IPS-NIHi7 (cell line): ENCODE results near the gene AFM.
"Not testable (repeated sequence)": the region's sequence is repeated elsewhere in the genome, so short reads cannot be mapped to it uniquely, and the experiment has no call there.

Experiments
- DNase-seq: peaks from one replicate; pipeline ENCODE4 v3.0.0; 2012; ENCODE audit warnings: mixed read lengths; ENCODE audit errors: extremely low spot score

Gene AFM

DNA sequence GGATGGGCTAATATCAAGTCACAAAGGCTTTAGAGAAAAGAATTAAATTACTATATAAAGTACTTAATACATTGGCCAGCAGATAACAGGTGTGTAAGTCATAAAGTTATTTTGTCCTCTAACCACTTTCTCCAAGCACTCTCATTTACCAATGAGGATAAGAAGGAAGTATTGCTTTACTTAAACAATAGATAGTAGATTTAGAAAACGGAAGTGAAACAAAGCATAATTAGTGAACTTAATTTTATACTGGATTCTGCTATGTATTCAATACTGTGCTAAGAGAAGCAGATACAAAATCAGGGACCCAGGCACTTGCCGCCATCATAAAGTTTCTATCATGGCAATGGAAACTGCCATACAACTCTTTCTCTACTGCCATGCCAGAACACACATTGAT, 24.0 kb downstream of the AFM start:
- DNase-seq: no peak

DNA sequence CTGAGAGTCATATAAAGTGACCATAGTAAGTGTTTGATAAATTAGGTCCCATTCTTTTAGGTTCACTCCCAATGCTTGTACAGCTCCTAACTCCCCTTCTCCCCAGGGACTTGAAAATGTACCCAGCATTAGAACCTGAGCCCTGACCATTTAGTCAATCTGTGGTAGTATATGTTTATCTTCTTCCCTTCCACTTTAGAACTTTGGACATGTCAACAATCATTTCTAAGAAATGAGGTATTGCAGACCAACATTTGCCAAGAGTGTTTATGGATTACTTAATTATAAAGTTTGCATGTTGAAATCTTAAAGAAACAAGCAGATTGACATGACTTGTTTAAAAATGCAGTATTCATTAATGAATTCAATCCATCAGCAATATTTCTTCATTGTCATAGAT, 26.0 kb downstream of the AFM start:
- DNase-seq: no peak

DNA sequence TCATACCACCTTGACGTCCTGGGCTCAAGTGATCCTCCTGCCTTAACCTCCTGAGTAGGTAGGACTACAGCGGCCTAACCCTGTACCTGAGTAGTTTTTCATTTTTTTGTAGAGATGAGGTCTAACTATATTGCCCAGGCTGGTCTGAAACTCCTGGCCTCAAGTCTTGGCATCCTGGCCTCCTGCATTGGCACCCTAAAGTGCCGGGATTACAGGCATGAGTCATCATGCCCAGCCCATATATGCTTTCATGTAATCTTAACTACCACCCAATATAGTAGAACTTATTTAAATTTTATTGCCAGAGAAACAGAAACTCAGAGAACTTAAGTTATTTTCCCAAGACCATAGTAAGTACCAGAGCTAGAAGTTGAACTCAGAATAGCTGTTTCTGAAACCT, 27.1 kb downstream of the AFM start:
- DNase-seq: no peak

DNA sequence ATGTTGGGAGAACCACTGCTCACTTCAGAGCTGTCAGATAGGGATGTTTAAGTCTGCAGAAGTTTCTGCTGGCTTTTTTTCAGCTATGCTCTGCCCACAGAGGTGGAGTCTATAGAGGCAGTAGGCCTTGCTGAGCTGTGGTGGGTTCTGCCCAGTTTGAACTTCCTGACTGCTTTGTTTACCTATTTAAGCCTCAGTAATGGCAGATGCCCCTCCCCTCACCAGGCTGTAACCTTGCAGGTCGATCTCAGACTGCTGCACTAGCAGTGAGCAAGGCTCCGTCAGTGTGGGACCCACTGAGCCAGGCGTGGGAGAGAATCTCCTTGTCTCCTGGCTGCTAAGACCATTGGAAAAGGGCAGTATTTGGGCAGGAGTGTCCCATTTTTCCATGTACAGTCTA, 36.8 kb downstream of the AFM start:
- no peak for DNase-seq

DNA sequence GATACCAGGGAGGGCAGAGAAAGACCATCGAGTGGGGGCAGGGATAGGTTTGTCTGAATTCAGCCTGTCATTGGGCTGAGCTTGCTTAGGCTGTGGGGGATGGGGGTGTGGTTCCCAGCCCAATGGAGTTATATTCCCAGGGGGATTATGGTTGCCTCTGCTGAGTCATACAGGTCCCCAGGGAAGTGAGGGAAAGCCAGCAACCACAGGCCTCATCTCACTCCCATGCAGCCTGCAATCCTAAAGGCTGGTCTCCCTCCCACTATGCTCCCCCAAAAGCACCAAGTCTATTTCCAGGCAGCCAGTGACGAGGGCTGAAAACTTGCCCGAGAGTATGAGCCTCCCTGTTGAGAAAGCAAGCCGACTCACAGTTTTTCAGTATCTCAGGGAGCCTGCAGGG, 39.3 kb downstream of the AFM start:
- peak; percentile 43 for DNase-seq

DNA sequence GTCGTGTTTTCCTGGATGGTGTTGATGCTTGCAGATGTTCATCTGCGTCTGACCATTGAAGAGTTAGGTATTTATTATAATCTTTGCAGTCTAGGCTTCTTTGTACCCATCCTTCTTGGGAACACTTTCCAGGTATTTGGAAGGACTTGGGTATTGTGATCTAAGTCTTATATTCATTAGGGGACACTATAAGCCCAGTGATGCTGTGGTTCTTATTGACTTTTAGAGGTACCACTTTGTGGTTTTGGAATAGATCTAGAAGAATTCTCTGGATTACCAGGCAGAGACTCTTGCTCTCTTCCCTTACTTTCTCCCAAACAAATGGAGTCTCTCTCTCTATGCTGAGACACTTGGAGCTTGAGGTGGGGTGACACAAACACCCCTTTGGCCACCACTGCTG, 41.6 kb downstream of the AFM start:
- DNase-seq: no peak

DNA sequence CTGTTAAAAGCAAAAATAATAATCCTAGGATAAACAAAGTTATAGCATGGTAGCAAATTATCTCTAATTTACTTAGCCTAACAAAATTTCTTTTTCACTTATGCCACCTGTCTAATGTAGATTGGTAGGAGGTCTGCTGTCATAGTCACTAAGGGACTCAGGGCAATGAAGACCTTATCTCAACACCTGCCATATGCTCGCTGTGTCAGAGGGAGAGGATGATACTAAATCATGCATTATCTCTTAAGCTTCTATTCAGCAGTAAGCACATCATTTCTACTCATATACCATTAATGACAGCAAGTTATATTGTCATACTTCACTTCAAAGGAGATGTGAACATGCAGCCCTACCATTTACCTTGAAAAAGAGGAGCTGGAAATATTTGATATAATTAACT, 44.1 kb downstream of the AFM start:
- no peak for DNase-seq

DNA sequence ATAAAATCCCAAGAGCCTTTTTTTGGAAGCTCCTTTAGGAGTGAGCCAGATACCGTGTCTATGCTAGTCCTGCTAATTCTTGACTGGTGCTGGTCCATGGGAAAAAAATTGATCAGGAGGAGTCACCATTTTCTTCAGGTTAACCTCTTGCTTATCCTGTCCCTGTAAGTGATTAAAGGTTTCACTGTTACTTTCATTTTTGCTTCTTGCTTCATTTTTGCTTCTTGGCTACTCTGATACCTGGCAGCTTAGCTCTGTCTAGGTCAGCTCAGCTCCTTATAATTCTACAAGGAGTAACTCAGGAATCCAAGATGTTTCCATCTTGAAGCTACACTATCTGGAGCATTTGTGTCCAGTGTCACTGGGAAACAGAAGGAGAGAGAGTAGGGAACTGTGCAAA, 45.7 kb downstream of the AFM start:
- no peak for DNase-seq

DNA sequence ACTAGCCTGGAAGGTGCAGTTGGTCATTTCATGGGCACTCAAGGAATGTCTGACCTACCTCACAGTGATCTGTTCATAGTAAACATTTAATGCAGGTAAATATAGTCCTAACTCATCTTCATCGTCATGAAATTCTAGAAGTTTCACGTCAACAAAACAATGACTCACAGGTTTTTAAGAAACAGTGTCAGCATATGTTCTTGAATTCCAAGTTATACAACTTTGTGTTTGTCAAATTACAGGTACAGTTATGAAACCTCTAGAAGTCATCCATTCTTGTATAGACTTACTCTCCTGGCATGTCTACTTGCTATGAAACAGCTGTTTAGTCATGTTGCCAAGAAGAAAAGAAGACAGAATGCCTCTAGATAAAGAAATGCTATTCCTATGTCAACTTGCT, 46.6 kb downstream of the AFM start:
- DNase-seq: no peak

DNA sequence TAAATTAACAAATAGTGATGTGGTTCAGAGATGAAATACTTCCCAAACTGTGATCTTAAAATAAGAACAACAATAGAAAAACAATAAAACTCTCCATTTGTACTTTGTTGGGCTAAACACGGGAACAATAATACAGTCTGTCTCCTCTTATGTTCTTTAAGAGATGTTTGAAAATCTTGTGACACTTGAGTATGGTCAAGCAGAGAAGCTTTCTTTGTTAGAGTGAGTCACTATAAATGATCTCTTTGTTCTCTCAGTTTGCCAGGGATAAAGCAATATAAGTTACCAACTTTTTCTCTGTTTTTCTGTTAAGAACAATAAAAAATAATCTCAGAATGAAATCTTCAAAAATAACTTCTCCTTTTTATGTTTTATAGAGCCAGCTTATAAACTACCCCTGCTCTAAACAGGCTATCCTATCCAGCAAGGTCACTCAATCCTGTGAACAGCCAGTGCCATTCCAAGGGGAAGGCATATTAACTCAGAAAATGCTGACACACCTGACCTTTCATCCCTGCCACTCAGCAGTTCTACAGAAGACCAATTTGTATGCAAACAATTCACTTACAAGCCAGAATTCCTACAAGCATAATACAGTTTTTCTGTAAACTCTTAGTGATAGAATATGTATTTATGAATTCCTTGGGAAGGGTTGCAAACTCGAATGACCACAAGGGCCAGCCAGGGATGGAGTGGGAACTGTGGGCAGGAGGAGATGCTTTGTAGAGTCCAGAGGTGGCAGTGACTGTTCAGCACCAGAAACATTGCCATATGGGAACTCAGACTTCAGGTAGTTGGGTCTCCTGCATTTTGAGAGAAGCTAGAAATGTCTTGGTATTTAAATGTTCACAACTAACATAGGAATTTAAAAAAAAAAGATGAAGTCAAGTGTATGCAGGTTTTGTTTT, 52.2 kb downstream of the AFM start:
- no peak for DNase-seq

DNA sequence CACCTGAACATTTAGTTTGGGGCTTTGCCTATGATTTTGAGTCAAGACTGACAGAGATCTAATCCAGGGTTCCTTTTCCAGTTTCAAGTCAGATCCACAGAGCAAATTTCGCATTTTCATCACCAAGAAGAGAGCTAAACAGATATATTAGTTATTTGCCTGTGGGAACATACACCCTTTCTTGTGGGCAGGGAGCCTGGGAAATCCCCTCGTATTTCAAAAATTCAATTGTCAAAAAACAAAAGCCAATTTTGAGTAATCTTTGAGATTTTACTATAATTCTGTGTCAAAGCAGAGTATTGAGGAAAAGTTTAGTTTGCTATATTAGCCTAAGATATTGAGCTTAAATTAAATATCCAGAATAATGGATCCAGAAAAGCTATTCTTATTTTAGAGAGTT, 56.6 kb downstream of the AFM start:
- no peak for DNase-seq

DNA sequence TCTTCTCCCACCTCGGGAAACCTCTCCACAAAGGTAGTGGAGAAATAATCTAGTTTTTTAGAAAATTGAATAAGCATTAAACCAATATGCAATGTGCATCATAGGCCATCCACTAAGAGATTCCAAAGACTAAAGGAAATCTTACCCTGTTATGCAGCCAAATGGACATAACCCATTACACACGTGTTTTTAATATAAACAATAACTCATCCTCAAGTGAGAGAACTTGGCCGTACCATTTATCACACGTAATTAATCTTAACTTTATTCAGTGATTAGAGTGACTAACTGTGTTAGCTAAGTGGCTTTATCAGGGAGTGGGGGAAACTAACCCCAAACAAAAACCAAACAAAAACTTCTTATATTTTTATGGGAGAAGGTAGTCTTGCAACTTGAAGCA, 57.8 kb downstream of the AFM start:
- no peak for DNase-seq

DNA sequence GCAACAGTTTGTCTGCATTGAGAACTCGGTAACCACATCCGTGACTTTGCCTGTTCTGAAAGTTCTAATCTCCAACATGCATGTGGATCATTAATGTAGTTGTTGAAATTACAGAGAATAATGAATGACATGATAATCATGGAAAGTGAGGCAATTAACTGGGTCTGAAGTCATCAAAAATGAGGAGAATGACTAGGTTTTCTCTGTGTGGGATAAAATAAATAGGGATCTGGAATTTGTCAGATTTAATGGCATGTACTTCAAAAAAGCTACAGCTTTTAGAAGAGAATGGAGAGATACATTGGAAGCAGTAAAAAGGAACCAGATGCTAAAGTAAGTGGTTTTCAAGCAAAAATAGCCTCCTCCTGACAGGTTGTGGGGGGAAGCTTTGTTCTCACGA, 59.3 kb downstream of the AFM start:
- no peak for DNase-seq

DNA sequence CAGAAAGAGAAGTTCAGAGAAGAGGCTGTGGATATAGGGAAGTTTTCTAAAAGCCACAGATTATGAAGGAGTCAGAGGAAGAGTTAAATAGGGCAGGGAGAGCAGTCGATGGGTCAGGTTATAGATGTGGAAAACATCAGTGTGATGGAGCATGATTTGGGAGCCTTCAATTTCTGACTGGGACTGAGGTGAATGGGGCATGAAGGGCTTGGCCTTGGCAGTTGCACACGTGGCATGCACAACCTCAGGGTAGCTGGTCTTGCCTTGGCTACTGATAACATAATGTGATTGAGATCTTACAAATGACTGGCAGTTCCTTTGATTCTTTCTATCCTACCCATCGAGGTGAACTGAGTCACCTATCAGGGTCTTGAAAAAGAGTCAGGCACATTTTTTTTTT, 59.7 kb downstream of the AFM start:
- no peak for DNase-seq

DNA sequence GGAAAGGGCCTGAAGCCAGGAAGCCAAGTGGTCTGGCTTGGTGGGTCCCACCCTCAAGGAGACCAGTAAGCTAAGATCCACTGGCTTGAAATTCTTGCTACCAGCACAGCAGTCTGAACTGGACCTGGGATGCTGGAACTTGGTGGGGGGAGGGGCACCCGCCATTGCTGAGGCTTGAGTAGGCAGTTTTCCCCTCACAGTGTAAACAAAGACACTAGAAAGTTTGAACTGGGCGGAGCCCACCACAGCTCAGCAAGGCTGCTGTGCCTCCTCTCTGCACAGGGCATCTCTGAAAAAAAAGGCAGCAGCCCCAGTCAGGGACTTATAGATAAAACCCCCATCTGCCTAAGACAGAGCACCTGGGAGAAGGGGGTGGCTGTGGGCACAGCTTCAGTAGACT, 63.1 kb downstream of the AFM start:
- no peak for DNase-seq

DNA sequence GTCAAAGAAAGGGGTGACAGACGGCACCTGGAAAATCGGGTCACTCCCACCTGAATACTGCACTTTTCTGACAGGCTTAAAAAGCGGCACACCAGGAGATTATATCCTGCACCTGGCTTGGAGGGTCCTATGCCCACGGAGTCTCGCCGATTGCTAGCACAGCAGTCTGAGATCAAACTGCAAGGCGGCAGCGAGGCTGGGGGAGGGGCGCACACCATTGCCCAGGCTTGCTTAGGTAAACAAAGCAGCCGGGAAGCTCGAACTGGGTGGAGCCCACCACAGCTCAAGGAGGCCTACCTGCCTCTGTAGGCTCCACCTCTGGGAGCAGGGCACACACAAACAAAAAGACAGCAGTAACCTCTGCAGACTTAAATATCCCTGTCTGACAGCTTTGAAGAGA, 69.3 kb downstream of the AFM start:
- not testable (repeated sequence) for DNase-seq
